ENCODE measurements around the gene LETM1. TPM values are rescaled to one million over a fixed set of nuclear protein-coding genes. Genes with fewer than 3 reads are reported as not detected.

Gene LETM1
- total RNA-seq (2014; rRNA removed; shearing (Covaris generic)) (64.9 and 68.9 TPM in 2 replicates), polyA plus RNA-seq (2016; fragmentation: Nextera tagmentation; extraction: Ambion mirVana) (23.3 and 24.5 TPM in 2 replicates)
- long read RNA-seq, full-length matches to known transcripts: 11 of 28 reads
- long read RNA-seq, partial matches to known transcripts: 13 of 28 reads
- long read RNA-seq, other reads (novel, unspliced or antisense): 4 of 28 reads

DNA sequence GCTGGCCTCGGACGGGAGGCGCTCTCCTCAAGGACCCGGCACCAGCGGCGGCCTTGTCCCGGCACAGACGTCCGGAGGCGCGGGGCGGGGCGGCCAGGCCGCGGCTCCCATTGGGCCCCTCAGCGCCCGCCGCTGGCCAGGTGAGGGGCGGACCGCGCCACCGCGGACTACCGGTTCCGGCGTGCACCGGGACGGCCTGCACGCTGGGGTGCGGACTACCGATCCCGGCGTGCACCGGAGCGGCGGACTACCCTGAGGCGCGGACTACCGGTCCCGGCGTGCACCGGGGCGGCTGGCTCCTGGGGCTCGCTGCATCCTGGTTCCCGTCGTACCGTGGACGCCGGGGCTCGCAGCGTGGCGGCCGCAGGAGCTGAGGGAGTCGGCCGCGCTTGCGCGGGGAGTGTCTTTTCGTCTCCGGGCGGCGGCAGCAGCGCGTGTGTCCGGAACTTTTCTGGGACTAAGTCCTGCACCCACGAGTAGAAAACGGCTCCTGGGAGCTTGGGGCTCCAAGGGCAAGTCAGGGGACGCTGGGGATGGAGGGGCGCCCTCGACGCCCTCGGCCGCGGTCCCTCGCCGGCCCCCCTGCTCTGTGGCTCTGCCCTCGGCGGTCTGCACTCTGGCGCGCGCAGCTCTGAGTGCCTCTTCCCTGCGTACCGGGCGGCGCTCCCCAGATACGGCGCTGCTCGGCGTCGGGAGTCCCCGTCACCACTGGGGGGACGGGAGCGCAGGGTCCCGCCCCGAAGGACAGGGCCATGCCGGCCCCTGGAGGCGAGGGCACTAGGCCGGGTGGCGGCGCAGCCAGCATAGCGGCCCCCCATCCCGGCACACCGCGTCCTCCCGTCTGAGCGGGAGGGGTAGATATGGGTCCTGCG is at the start of gene LETM1:
LETM1 (minus strand) TSS at position 86 of the 872 bp plus-strand sequence. CDS start 206 bp downstream, outside the sequence.
- Mint-ChIP-seq H3K27me3 (ENCODE audit: insufficient read depth, low read depth, poor library complexity) (peaks cover 58% of the 10 kb centered on the region), H3K4me3 (peak within 1 kb of the TSS; percentile 75), H3K4me1 (peaks cover 18% of the 10 kb centered on the region), H3K9me3 (no peaks in the 10 kb centered on the region; the same call in 1 of the 3 replicates), H3K36me3 (ENCODE audit: low read depth) (peaks cover 5% of the 10 kb centered on the region; the same call in 2 of the 3 replicates), H3K27ac (no peak within 1 kb of the TSS)
- Histone ChIP-seq H3K27ac (ENCODE audit: low read depth) (no peak within 1 kb of the TSS), H4K20me1 (replicated peaks; ENCODE audit: insufficient read depth) (peaks cover 46% of the 10 kb centered on the region), H3F3A (replicated peaks; ENCODE audit: low read depth) (peaks cover 8% of the 10 kb centered on the region; the same call in 1 of the 2 replicates), H3K79me2 (replicated peaks; ENCODE audit: insufficient read depth) (peaks cover 38% of the 10 kb centered on the region), H3K4me2 (peak within 1 kb of the TSS; percentile 93), H3K9me2 (ENCODE audit: insufficient read depth) (no peaks in the 10 kb centered on the region), H3K27me3 (ENCODE audit: insufficient read depth) (peaks cover 58% of the 10 kb centered on the region), H3K36me3 (ENCODE audit: insufficient read depth) (no peaks in the 10 kb centered on the region), H3K4me3 (peak within 1 kb of the TSS; percentile 93), H3K4me1 (ENCODE audit: insufficient read depth) (peaks cover 7% of the 10 kb centered on the region; the same call in 1 of the 2 replicates), H2AFZ (peak within 1 kb of the TSS; percentile 95)
- TF ChIP-seq POLR2AphosphoS5 (IDR thresholded peaks at IDR 0.05; ENCODE audit: low read depth) (peak; percentile 86), ZNF114 (CRISPR knock-in tag; IDR thresholded peaks at IDR 0.05) (no peak), CREB1 (CRISPR knock-in tag; IDR thresholded peaks at IDR 0.05; ENCODE audit: low read depth) (peak; percentile 71)
- TF ChIP-seq, protein P1, sequence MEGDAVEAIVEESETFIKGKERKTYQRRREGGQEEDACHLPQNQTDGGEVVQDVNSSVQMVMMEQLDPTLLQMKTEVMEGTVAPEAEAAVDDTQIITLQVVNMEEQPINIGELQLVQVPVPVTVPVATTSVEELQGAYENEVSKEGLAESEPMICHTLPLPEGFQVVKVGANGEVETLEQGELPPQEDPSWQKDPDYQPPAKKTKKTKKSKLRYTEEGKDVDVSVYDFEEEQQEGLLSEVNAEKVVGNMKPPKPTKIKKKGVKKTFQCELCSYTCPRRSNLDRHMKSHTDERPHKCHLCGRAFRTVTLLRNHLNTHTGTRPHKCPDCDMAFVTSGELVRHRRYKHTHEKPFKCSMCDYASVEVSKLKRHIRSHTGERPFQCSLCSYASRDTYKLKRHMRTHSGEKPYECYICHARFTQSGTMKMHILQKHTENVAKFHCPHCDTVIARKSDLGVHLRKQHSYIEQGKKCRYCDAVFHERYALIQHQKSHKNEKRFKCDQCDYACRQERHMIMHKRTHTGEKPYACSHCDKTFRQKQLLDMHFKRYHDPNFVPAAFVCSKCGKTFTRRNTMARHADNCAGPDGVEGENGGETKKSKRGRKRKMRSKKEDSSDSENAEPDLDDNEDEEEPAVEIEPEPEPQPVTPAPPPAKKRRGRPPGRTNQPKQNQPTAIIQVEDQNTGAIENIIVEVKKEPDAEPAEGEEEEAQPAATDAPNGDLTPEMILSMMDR (conservative IDR thresholded peaks at IDR 0.05; ENCODE audit: low read depth in 2 of 2): 0 out of 4 replicates have a peak, but pooled peaks of 1 of the 2 experiments have one; percentile 21
- TF ChIP-seq, protein P2, sequence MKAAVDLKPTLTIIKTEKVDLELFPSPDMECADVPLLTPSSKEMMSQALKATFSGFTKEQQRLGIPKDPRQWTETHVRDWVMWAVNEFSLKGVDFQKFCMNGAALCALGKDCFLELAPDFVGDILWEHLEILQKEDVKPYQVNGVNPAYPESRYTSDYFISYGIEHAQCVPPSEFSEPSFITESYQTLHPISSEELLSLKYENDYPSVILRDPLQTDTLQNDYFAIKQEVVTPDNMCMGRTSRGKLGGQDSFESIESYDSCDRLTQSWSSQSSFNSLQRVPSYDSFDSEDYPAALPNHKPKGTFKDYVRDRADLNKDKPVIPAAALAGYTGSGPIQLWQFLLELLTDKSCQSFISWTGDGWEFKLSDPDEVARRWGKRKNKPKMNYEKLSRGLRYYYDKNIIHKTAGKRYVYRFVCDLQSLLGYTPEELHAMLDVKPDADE (IDR thresholded peaks at IDR 0.05): peak; percentile 99
- TF ChIP-seq, protein P3, sequence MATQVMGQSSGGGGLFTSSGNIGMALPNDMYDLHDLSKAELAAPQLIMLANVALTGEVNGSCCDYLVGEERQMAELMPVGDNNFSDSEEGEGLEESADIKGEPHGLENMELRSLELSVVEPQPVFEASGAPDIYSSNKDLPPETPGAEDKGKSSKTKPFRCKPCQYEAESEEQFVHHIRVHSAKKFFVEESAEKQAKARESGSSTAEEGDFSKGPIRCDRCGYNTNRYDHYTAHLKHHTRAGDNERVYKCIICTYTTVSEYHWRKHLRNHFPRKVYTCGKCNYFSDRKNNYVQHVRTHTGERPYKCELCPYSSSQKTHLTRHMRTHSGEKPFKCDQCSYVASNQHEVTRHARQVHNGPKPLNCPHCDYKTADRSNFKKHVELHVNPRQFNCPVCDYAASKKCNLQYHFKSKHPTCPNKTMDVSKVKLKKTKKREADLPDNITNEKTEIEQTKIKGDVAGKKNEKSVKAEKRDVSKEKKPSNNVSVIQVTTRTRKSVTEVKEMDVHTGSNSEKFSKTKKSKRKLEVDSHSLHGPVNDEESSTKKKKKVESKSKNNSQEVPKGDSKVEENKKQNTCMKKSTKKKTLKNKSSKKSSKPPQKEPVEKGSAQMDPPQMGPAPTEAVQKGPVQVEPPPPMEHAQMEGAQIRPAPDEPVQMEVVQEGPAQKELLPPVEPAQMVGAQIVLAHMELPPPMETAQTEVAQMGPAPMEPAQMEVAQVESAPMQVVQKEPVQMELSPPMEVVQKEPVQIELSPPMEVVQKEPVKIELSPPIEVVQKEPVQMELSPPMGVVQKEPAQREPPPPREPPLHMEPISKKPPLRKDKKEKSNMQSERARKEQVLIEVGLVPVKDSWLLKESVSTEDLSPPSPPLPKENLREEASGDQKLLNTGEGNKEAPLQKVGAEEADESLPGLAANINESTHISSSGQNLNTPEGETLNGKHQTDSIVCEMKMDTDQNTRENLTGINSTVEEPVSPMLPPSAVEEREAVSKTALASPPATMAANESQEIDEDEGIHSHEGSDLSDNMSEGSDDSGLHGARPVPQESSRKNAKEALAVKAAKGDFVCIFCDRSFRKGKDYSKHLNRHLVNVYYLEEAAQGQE (IDR thresholded peaks at IDR 0.05; ENCODE audit: unreplicated experiment): no peak
- DNase-seq (ENCODE audit: low spot score) (peak; percentile 97), ATAC-seq (peak; percentile 93)

Measured in GM23338 (cell line).